GM12878 (cell line): Measurements from ENCODE around the gene ETAA1. TPM values are rescaled to one million over a fixed set of nuclear protein-coding genes. Genes with fewer than 3 reads are reported as not detected.

Experiments used
- ATAC-seq: fragments of 200-7000 bp; cut with Tn5 transposase; 3 replicates; pipeline ENCODE4 v1.9.1; 2020; ENCODE audit warnings: mild to moderate bottlenecking, moderate library complexity
- BruUV-seq: library from RNA; stranded (reverse); fragments of 400-500 nt; replicated peaks from 2 replicates; lab custom pipeline; 2021; lab: Mats Ljungman, UMichigan
- CTCF ChIA-PET: fragments of 300-600 bp; sonication (Branson Sonifier 250); formaldehyde crosslinking; extraction: SDS; loops from one replicate; lab custom pipeline; 2021; ENCODE audit warnings: inconsistent platforms; lab: Yijun Ruan, JAX
- POLR2A ChIA-PET: fragments of 350-600 bp; formaldehyde crosslinking; extraction: SDS; loops from one replicate; lab custom pipeline; 2021; ENCODE audit warnings: inconsistent platforms; lab: Charles Lee
- RAD21 ChIA-PET: fragments of 300-600 bp; sonication (Branson Sonifier 250); formaldehyde crosslinking; loops from one replicate; lab custom pipeline; 2023; ENCODE audit warnings: antibody characterized with exemption; ENCODE audit not compliant: unreplicated experiment; lab: Charles Lee
- SMC1A ChIA-PET: fragments of 300-600 bp; sonication (Branson Sonifier 250); formaldehyde crosslinking; loops from one replicate; lab custom pipeline; 2023; ENCODE audit not compliant: unreplicated experiment, uncharacterized antibody; lab: Charles Lee
- DNase-seq: peaks from one replicate; pipeline ENCODE4 v3.0.0-alpha.2; 2011; ENCODE audit warnings: low read depth, low spot score
- FAIRE-seq: peaks from 3 replicates; lab custom pipeline; 2011; peaks lifted over from hg19 to GRCh38; lab: Jason Lieb, UNC
- H2AFZ ChIP-seq: 2 replicates; pipeline ENCODE4 v1.6.0; 2011; ENCODE audit warnings: low read depth, low read length, control low read depth; ENCODE audit not compliant: control insufficient read depth
- H3K27ac ChIP-seq: 2 replicates; pipeline ENCODE4 v1.5.1; 2011; ENCODE audit warnings: control low read depth; ENCODE audit not compliant: control insufficient read depth, insufficient read depth
- H3K27me3 ChIP-seq, 2 experiments: replicated peaks in 1 of 2; 2 replicates each; pipeline versions ENCODE4 v1.6.0 to v1.6.1; 2011; ENCODE audit warnings: low read length in 1 of 2; ENCODE audit not compliant: control insufficient read depth in 2 of 2, insufficient read depth in 2 of 2
- H3K36me3 ChIP-seq, 2 experiments: 2 replicates each; pipeline ENCODE4 v1.5.1; 2011; ENCODE audit warnings: low read length in 1 of 2; ENCODE audit not compliant: control insufficient read depth in 2 of 2, insufficient read depth in 2 of 2
- H3K4me1 ChIP-seq: 2 replicates; pipeline ENCODE4 v1.6.1; 2011; ENCODE audit warnings: mild to moderate bottlenecking, low read length, moderate library complexity, mixed read lengths; ENCODE audit not compliant: control insufficient read depth, insufficient read depth
- H3K4me2 ChIP-seq: 2 replicates; pipeline ENCODE4 v1.6.0; 2011; ENCODE audit warnings: control low read depth; ENCODE audit not compliant: control insufficient read depth, insufficient read depth
- H3K4me3 ChIP-seq: fragments of 200-600 bp; sonication (generic); 2 replicates; pipeline ENCODE4 v1.5.1; 2016
- H3K79me2 ChIP-seq: 2 replicates; pipeline ENCODE4 v1.6.0; 2011; ENCODE audit warnings: low read length; ENCODE audit not compliant: control insufficient read depth, insufficient read depth
- H3K9ac ChIP-seq: 2 replicates; pipeline ENCODE4 v1.8.0; 2011; ENCODE audit warnings: low read length, control low read depth, mixed read lengths; ENCODE audit not compliant: control insufficient read depth, insufficient read depth
- H3K9me3 ChIP-seq: replicated peaks from 3 replicates; pipeline ENCODE4 v1.5.1; 2011; ENCODE audit warnings: mild to moderate bottlenecking, low read length; ENCODE audit not compliant: control insufficient read depth, insufficient read depth
- H4K20me1 ChIP-seq: 2 replicates; pipeline ENCODE4 v1.6.0; 2011; ENCODE audit not compliant: control insufficient read depth, insufficient read depth
- BRCA1 ChIP-seq: IDR thresholded peaks from 2 replicates; pipeline ENCODE4 v1.6.1; 2011; ENCODE audit warnings: low read depth, low read length, improper control_type of control experiment
- CBFB ChIP-seq: IDR thresholded peaks from 2 replicates; pipeline ENCODE4 v1.6.1; 2016; ENCODE audit warnings: antibody characterized with exemption, low read depth
- FOS ChIP-seq: IDR thresholded peaks from 3 replicates; pipeline ENCODE4 v1.6.1; 2011; ENCODE audit warnings: borderline replicate concordance; ENCODE audit not compliant: insufficient read length; ENCODE audit errors: extremely low read depth
- MYC ChIP-seq: IDR thresholded peaks from 2 replicates; pipeline ENCODE4 v1.6.1; 2011; ENCODE audit warnings: mild to moderate bottlenecking, low read length, moderate library complexity, inconsistent platforms; ENCODE audit not compliant: insufficient read depth, insufficient replicate concordance, insufficient read length, severe bottlenecking
- POLR2AphosphoS2 ChIP-seq: IDR thresholded peaks from 2 replicates; pipeline ENCODE4 v1.6.1; 2011; ENCODE audit warnings: low read depth, mild to moderate bottlenecking, low read length, improper control_type of control experiment, moderate library complexity
- POU2F2 ChIP-seq: IDR thresholded peaks from 3 replicates; pipeline ENCODE4 v1.6.1; 2011; ENCODE audit warnings: low read depth, mild to moderate bottlenecking, low read length, borderline replicate concordance
- RAD21 ChIP-seq: IDR thresholded peaks from 2 replicates; pipeline ENCODE4 v1.6.1; 2011; ENCODE audit warnings: mild to moderate bottlenecking, low read depth, low read length, moderate library complexity; ENCODE audit not compliant: insufficient read depth
- RB1 ChIP-seq: fragments of 450-650 bp; formaldehyde crosslinking; IDR thresholded peaks from 2 replicates; pipeline ENCODE4 v1.6.1; 2017; ENCODE audit warnings: mild to moderate bottlenecking, borderline replicate concordance
- TBL1XR1 ChIP-seq: IDR thresholded peaks from 2 replicates; pipeline ENCODE4 v1.6.1; 2012; ENCODE audit warnings: low read depth, low read length, improper control_type of control experiment
- TCF12 ChIP-seq: IDR thresholded peaks from 2 replicates; pipeline ENCODE4 v1.6.1; 2011; ENCODE audit warnings: low read depth, mild to moderate bottlenecking, low read length
- TCF3 ChIP-seq: IDR thresholded peaks from 2 replicates; pipeline ENCODE4 v1.6.1; 2012; ENCODE audit warnings: low read depth, mild to moderate bottlenecking, low read length, borderline replicate concordance; ENCODE audit not compliant: insufficient read depth
- ZBED1 ChIP-seq: IDR thresholded peaks from 2 replicates; pipeline ENCODE4 v1.6.1; 2016; ENCODE audit warnings: borderline replicate concordance
- WGBS: methylation state at CpG from one replicate; pipeline ENCODE4 v1.1.6; 2016; ENCODE audit warnings: low lambda C conversion rate; ENCODE audit not compliant: insufficient replicate concordance, insufficient coverage; ENCODE audit errors: missing lambda C conversion rate; 5-methylcytosine and 5-hydroxymethylcytosine counted together
- in situ Hi-C: fragments of 300-500 bp; cut with MboI; formaldehyde crosslinking; loops from 9 replicates; pipeline ENCODE4 v1.14.3; 2018; ENCODE audit warnings: mixed read lengths
- intact Hi-C: fragments of 100-400 bp; cut with micrococcal nuclease; formaldehyde crosslinking; loops from one replicate; pipeline ENCODE4 v1.14.2; 2022; ENCODE audit not compliant: unreplicated experiment
- polyA plus RNA-seq, 11 experiments: library from polyadenylated mRNA; depleted of rRNA in 4 of 11; unstranded in 6 of 11; stranded (reverse) in 5 of 11; fragments of >200 nt; fragmentation: Nextera tagmentation in 4 of 11; fragmentation: Illumina TruSeq in 1 of 11; extraction: Ambion mirVana in 4 of 11; extraction: Trizol in 1 of 11; gene quantifications; 1 replicate in 1 of 11; 2 replicates in 10 of 11; pipeline versions ENCODE4 v1.2.1 to v1.2.3, GENCODE V29; 2011 to 2016; ENCODE audit warnings: inconsistent platforms in 2 of 11, missing spikeins in 2 of 11, low read depth in 1 of 11
- total RNA-seq, 4 experiments: library from RNA; depleted of rRNA in 3 of 4; stranded (reverse); fragments of >200 nt in 3 of 4; fragmentation: Illumina TruSeq in 1 of 4; extraction: Trizol in 1 of 4; gene quantifications; 2 replicates each; pipeline versions ENCODE4 v1.2.1 to v1.2.3, GENCODE V29; 2013 to 2021

The ETAA1 gene
- total and polyA plus RNA-seq, 10 of the 15 experiments (the other 5 are each of a cell fraction or from before 2014, with no cell fraction given) = 4.2 to 24.2 (median 13.4) TPM

DNA sequence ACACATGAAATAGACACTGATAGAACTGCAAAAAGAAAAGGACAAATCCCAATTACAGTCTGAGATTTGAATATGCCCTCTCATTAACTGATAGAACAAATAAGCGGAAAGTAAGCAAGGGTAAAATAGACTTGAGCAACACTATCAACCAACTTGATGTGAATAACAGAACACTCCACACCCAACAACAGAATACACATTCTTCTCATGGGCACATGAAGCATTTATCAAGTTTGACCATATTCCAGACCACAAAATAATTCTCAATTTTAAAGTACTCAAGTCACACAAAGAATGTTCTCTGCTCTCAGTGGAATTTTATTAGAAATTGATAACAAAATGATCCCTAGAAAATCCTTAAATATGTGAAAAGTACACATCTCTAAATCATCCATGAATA, 19.0 kb downstream of the ETAA1 start:
- in situ Hi-C loops = no loop called here
- FAIRE-seq = no peak
- Histone ChIP-seq H3K27ac (no peak overlapping the region), H3K36me3 (no peaks in the 10 kb centered on the region), H4K20me1 (no peaks in the 10 kb centered on the region), H3K4me2 (no peak overlapping the region), H3K9me3 (no peaks in the 10 kb centered on the region), H3K79me2 (no peaks in the 10 kb centered on the region), H3K4me3 (no peak overlapping the region), H2AFZ (no peak overlapping the region), H3K9ac (no peak overlapping the region), H3K27me3 (no peaks in the 10 kb centered on the region), H3K4me1 (no peaks in the 10 kb centered on the region)
- ChIA-PET CTCF (no interaction called here), RAD21 (no interaction called here), POLR2A (no interaction called here), SMC1A (interaction anchor here (1.1 kb wide), 1 partner anchor 43 kb away, joined by 4 read pairs; no protein-coding TSS in a partner anchor)
- no peak for DNase-seq
- WGBS = 100% methylated on average over 1 of the region's 1 CpG
- no peak for ATAC-seq
- BruUV-seq = no TSS peak
- no peak for TF ChIP-seq TBL1XR1
- no peak for TF ChIP-seq MYC
- TF ChIP-seq BRCA1 = no peak
- TF ChIP-seq POU2F2 = no peak
- no peak for TF ChIP-seq ZBED1
- TF ChIP-seq POLR2AphosphoS2 = no peak
- no peak for TF ChIP-seq RB1
- TF ChIP-seq TCF3 = no peak
- no peak for TF ChIP-seq TCF12
- TF ChIP-seq CBFB = no peak
- no peak for TF ChIP-seq RAD21
- TF ChIP-seq FOS = no peak
- intact Hi-C loops = no loop called here
